HL-60 (cell line): Measurements from ENCODE around the gene ZNF282.

Experiments used
- CTCF ChIP-seq: IDR thresholded peaks from one replicate; pipeline ENCODE4 v1.5.1; 2011; ENCODE audit warnings: low read length, control low read depth, inconsistent platforms; ENCODE audit not compliant: insufficient read depth
- POLR2AphosphoS5 ChIP-seq: IDR thresholded peaks from 2 replicates; pipeline ENCODE4 v1.6.1; 2012; ENCODE audit warnings: low read depth

GRCh38 chr7:149179241-149179640 is 16.1 kb upstream of the ZNF282 start:
- TF ChIP-seq POLR2AphosphoS5 (no peak), CTCF (no peak)
